Endothelial cell (in vitro differentiated cells): Measurements from ENCODE around the gene MICA. TPM values are rescaled to one million over a fixed set of nuclear protein-coding genes. Genes with fewer than 3 reads are reported as not detected.
A peak's percentile ranks its signal among the peaks of the same experiment; 100 is the strongest.

ENCODE experiments used
- DNase-seq: peaks from one replicate; pipeline ENCODE4 v3.0.0; 2021; ENCODE audit warnings: low spot score
- H3K27ac Mint-ChIP-seq: one replicate; pipeline ENCODE4 v1.8.0; 2021; ENCODE audit warnings: mixed read lengths, inconsistent platforms; ENCODE audit not compliant: unreplicated experiment
- H3K27me3 Mint-ChIP-seq: one replicate; pipeline ENCODE4 v1.8.0; 2021; ENCODE audit warnings: mild to moderate bottlenecking, moderate library complexity, mixed read lengths, inconsistent platforms; ENCODE audit not compliant: unreplicated experiment
- H3K36me3 Mint-ChIP-seq: one replicate; pipeline ENCODE4 v1.8.0; 2021; ENCODE audit warnings: mild to moderate bottlenecking, low read depth, mixed read lengths, inconsistent platforms; ENCODE audit not compliant: unreplicated experiment
- H3K4me1 Mint-ChIP-seq: one replicate; pipeline ENCODE4 v1.8.0; 2021; ENCODE audit warnings: mild to moderate bottlenecking, mixed read lengths, inconsistent platforms; ENCODE audit not compliant: unreplicated experiment
- H3K4me3 Mint-ChIP-seq: one replicate; pipeline ENCODE4 v1.8.0; 2021; ENCODE audit warnings: mild to moderate bottlenecking, mixed read lengths, inconsistent platforms; ENCODE audit not compliant: unreplicated experiment
- H3K9me3 Mint-ChIP-seq: one replicate; pipeline ENCODE4 v1.8.0; 2021; ENCODE audit warnings: mixed read lengths, inconsistent platforms; ENCODE audit not compliant: unreplicated experiment
- microRNA-seq: library from miRNA; unstranded; fragments of <30 nt; microRNA quantifications from one replicate; pipeline ENCODE4, GENCODE V29; 2020; ENCODE audit not compliant: unreplicated experiment
- total RNA-seq: library from RNA; stranded (reverse); fragmentation: NEBNext Ultra II Directional; extraction: Animal tissue kit (Norgen Biotek cat#: 25700); gene quantifications from one replicate; pipeline ENCODE4 v1.2.1, GENCODE V29; 2021; ENCODE audit not compliant: unreplicated experiment
- TF ChIP-seq, protein P1 (sequence below): fragments of 200-600 bp; sonication (generic); IDR thresholded peaks from one replicate; pipeline ENCODE4 v1.5.0; 2021; ENCODE audit warnings: antibody characterized with exemption; ENCODE audit not compliant: unreplicated experiment

Gene MICA
- total RNA-seq, 1 donor from 2014 or later, result 16.6 TPM

DNA sequence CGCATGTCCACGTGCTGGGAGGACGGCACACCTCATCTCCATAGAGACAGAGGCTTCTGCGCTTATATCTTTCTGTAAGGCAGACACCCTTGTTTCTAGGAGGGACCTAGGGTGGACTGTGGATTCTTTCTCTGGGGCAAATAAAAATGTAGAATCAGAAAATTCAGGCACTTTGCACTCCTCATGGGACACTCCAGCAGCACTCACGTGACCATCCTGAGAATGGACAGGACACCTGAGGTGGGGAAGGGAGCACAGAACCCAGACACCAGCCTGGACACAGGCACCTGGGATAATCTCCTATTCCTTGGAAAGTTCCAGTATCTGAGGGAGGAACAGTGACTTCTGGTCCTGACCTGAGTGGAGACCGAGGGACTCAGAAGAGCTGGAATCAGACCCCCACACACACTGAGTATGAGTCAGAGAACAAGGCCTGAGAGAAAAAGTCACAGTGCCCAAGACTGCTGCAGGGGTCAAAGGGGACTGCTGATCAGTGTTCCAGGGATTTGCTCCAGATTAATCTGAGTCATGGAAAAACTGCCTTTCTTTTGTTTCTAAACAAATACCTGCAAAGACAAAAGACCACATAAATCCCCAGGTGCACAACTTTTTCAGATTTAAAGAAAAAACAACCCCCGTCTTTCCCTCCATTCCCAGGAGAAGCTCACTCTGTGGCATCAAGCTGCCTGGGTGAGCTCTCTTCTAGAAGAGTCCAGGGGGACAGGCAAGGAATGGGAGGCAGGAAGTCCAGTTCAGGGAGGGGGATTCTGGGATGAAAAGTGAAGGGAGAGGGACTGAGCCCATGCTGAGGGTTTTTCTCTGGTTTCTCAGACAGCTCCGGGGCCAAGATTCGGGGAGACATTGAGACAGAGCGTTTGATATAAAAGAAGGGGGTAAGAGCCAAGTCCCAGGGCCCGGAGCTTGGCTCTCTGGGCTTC, 58.9 kb downstream of the MICA start:
- no peak overlapping the region for H3K27ac Mint-ChIP-seq
- H3K36me3 Mint-ChIP-seq, result no peaks in the 10 kb centered on the region
- TF ChIP-seq, protein P1, sequence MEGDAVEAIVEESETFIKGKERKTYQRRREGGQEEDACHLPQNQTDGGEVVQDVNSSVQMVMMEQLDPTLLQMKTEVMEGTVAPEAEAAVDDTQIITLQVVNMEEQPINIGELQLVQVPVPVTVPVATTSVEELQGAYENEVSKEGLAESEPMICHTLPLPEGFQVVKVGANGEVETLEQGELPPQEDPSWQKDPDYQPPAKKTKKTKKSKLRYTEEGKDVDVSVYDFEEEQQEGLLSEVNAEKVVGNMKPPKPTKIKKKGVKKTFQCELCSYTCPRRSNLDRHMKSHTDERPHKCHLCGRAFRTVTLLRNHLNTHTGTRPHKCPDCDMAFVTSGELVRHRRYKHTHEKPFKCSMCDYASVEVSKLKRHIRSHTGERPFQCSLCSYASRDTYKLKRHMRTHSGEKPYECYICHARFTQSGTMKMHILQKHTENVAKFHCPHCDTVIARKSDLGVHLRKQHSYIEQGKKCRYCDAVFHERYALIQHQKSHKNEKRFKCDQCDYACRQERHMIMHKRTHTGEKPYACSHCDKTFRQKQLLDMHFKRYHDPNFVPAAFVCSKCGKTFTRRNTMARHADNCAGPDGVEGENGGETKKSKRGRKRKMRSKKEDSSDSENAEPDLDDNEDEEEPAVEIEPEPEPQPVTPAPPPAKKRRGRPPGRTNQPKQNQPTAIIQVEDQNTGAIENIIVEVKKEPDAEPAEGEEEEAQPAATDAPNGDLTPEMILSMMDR, result no peak
- H3K4me3 Mint-ChIP-seq, result peak overlapping the region; percentile 25
- H3K4me1 Mint-ChIP-seq, result peaks cover 3% of the 10 kb centered on the region
- H3K9me3 Mint-ChIP-seq, result no peaks in the 10 kb centered on the region
- no peaks in the 10 kb centered on the region for H3K27me3 Mint-ChIP-seq
- DNase-seq, result no peak

DNA sequence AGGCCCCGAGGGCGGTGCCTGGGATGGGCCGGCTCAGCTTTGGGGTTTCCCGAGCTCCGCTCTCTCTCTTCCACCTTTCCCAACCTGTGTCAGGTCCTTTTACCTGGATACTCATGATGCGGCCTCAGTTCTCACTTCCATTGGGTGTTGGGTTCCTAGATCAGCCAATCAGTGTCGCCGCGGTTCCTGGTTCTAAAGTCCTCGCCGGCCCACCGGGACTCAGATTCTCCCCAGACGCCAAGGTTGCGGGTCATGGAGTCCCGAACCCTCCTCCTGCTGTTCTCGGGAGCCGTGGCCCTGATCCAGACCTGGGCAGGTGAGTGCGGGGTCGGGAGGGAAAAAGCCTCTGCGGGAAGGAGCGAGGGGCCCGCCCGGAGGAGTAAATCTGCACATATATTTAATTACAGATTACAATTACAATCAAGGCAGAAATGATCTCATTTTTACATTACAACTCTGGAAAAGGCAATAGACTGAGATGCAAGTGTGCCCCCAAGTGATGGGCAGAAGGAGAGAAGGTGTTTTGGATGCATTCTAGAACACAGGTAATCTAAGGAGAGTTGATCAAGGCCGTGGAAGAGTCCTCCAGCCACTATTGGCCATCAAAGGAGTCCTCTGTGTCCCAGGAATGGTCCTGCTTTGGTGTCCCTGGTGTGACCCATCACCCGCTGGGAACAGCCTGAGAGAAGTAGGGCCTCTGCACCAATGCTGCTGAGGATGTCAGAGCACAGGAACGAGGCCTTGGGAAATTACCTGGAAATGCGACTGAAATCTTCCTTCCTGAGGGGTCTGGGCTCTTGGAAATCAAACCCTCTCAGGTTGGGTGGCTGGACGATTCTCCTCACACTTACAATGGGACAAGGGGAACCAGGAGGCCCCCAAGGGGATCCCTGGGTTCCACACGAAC, 59.8 kb downstream of the MICA start:
- TF ChIP-seq, protein P1, result no peak
- peak; percentile 74 for DNase-seq
- Mint-ChIP-seq H3K4me3 (peak overlapping the region; percentile 25), H3K4me1 (peaks cover 3% of the 10 kb centered on the region), H3K27ac (no peak overlapping the region), H3K27me3 (no peaks in the 10 kb centered on the region), H3K36me3 (no peaks in the 10 kb centered on the region), H3K9me3 (no peaks in the 10 kb centered on the region)

DNA sequence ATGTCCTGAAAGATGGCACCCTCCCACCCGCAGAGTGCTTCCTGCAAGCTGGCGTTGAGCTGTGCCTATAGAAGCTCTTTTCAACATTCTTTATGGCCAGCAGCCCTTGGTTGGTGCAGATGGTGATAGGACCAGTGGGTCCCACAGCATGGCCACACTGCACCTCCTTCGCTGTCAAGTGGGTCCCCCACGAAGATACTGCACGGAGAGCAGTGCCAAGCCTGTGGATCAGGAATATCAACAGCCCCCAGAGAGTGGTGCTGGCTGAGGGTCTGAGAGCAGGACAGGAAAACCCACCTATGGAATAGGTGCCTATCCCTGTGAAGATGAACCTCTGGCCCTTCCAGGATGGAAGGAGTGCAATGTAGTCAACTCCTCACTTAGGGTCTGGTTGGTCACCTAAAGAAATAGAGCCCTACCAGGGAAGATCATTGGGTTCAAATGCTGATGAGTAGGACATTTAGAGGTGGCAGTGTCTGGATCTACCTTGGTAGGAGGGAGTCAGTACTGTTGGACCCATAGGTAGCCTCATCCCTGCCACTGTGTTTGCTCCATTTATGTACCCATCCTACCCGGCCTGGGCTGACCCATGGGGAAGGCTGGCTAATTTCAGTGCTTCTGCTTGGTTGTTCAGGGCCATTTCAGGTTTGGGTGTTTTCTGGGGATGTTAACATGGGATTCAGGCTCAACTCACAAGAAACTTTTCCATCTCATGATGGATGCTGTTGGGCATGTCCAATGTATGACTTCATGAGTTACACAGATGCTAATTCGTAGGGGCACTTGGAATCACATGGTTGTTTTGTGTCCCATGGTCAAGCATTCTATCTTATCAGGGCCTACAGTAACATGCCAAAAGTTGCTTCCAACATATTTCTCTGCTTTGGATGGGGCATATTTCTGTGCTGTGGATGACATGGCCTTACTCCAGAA, 61.1 kb downstream of the MICA start:
- H3K27me3 Mint-ChIP-seq, result no peaks in the 10 kb centered on the region
- H3K4me1 Mint-ChIP-seq, result peaks cover 3% of the 10 kb centered on the region
- DNase-seq, result no peak
- no peak overlapping the region for H3K4me3 Mint-ChIP-seq
- TF ChIP-seq, protein P1, result no peak
- H3K36me3 Mint-ChIP-seq, result no peaks in the 10 kb centered on the region
- no peak overlapping the region for H3K27ac Mint-ChIP-seq
- H3K9me3 Mint-ChIP-seq, result no peaks in the 10 kb centered on the region

Small RNA genes within 50 kb of the gene (microRNA-seq; reads per million reads assigned to microRNA genes)
- gene MIR6891, result 0.97 reads per million, percentile 10 among the genes with 10 or more reads in this experiment

Other genes starting within 250 kb of the MICA start
- 21.7 TPM for gene CCHCR1, start 245.8 kb upstream of the MICA start, total RNA-seq
- gene TCF19, start 245.0 kb upstream of the MICA start, total RNA-seq, result 17.2 TPM
- 88.7 TPM for gene POU5F1, start 232.9 kb upstream of the MICA start, total RNA-seq
- 177 TPM for gene HLA-C, start 131.5 kb upstream of the MICA start, total RNA-seq
- gene HLA-B, start 46.4 kb upstream of the MICA start, total RNA-seq, result 301 TPM
- 3.6 TPM for gene MICB, start 94.5 kb downstream of the MICA start, total RNA-seq
- gene MCCD1, start 125.4 kb downstream of the MICA start, total RNA-seq, result not detected
- gene DDX39B, start 138.4 kb downstream of the MICA start, total RNA-seq, result 336 TPM
- 1.8 TPM for gene ATP6V1G2, start 143.0 kb downstream of the MICA start, total RNA-seq
- gene NFKBIL1, start 144.0 kb downstream of the MICA start, total RNA-seq, result 13.4 TPM
- gene LTA, start 168.7 kb downstream of the MICA start, total RNA-seq, result not detected
- gene TNF, start 172.0 kb downstream of the MICA start, total RNA-seq, result not detected
- not detected for gene LTB, start 178.8 kb downstream of the MICA start, total RNA-seq
- 1.7 TPM for gene LST1, start 182.7 kb downstream of the MICA start, total RNA-seq
- gene NCR3, start 189.4 kb downstream of the MICA start, total RNA-seq, result not detected
- gene AIF1, start 211.6 kb downstream of the MICA start, total RNA-seq, result 22.8 TPM
- 149 TPM for gene PRRC2A, start 217.1 kb downstream of the MICA start, total RNA-seq
- gene BAG6, start 249.1 kb downstream of the MICA start, total RNA-seq, result 312 TPM